ENCODE results near the gene ANKRD6.

ANKRD6 gene

DNA sequence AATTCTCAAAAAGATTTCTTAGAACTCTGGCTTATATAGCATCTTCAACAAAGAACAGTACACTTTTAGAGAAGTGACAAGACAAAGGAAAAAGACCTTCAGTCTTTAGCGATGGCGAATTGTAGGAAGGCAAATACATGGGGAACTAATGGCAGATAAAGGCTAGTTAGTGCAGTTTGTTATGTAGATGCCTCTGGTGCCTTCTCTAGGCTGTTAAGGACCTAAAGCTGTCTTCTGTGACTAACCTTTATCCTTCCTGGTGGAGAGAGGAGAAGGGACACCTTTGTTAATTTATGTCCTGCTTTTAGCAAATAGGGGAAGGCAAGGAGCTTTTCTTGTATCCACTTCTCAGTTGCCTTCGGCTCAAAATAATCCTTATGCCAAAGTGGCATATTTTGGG, 7.2 kb downstream of the ANKRD6 start:
- no peak overlapping the region for H3K4me3 ChIP-seq (ENCODE audit: control insufficient read depth, low read depth, low read length)
- TF ChIP-seq, protein P1, sequence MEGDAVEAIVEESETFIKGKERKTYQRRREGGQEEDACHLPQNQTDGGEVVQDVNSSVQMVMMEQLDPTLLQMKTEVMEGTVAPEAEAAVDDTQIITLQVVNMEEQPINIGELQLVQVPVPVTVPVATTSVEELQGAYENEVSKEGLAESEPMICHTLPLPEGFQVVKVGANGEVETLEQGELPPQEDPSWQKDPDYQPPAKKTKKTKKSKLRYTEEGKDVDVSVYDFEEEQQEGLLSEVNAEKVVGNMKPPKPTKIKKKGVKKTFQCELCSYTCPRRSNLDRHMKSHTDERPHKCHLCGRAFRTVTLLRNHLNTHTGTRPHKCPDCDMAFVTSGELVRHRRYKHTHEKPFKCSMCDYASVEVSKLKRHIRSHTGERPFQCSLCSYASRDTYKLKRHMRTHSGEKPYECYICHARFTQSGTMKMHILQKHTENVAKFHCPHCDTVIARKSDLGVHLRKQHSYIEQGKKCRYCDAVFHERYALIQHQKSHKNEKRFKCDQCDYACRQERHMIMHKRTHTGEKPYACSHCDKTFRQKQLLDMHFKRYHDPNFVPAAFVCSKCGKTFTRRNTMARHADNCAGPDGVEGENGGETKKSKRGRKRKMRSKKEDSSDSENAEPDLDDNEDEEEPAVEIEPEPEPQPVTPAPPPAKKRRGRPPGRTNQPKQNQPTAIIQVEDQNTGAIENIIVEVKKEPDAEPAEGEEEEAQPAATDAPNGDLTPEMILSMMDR (IDR thresholded peaks at IDR 0.05; ENCODE audit: control insufficient read depth, insufficient read depth, low read depth, low read length, missing control alignments) = no peak
- no peak for DNase-seq (ENCODE audit: low read depth)

DNA sequence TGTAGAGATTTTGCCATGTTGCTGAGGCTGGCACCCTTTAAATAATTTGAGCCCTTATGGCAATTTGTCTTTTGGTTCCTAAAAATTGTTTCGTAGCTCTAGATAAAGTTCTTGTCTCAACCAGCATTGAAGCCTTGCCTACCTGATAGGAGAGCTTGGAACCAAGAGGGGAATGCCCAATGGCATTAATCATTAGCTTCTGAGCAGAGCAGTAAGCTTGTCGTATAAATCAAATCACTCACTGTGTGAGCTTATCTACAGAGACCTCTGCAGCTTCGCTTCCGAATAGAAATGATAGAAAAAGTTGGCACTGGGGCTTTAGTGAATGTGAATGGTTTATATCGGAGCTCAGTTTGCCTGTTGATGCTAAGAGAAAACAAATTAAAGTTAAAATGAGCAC, 10.7 kb downstream of the ANKRD6 start:
- TF ChIP-seq, protein P1 (IDR thresholded peaks at IDR 0.05; ENCODE audit: control insufficient read depth, insufficient read depth, low read depth, low read length, missing control alignments) = no peak
- no peak for DNase-seq (ENCODE audit: low read depth)
- H3K4me3 ChIP-seq (ENCODE audit: control insufficient read depth, low read depth, low read length) = no peak overlapping the region

DNA sequence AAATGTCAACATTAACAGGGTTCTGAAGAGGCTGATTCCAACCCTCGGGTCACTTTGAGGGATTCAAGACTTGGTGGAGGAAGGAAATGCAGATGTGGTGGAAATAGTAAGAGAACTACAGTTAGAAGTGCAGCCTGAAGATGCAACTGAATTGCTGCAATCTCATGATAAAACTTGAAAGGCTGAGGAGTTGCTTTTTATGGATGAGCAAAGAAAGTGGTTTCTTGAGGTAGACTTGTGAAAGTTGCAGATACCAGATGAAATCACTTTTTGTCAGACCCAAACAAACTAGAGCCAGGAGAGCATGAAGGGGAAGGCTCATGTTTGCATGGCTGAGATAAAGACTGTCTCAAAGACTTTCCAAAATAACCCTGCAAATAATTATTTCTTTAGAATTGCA, 16.2 kb downstream of the ANKRD6 start:
- no peak for DNase-seq (ENCODE audit: low read depth)
- TF ChIP-seq, protein P1 (IDR thresholded peaks at IDR 0.05; ENCODE audit: control insufficient read depth, insufficient read depth, low read depth, low read length, missing control alignments) = no peak
- H3K4me3 ChIP-seq (ENCODE audit: control insufficient read depth, low read depth, low read length) = no peak overlapping the region

DNA sequence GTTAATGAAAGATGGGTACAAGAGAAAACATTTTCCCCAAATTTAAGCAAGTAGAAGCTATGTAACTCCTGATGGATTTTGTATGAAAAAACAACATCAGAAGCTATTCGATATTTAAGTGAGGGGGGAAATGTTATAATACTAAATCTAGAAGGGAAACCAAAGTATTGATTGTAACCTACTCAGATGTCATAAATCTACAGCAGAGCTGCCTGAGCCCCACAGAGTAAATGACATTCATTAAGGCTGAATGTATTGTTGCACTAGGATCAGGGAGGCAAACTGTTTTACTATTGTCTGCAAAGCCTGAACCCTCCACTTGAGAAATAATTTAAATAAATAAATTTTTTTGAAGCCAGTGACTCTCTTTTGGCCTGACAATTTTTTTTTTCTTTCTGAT, 19.3 kb downstream of the ANKRD6 start:
- TF ChIP-seq, protein P1 (IDR thresholded peaks at IDR 0.05; ENCODE audit: control insufficient read depth, insufficient read depth, low read depth, low read length, missing control alignments) = no peak
- no peak for DNase-seq (ENCODE audit: low read depth)
- H3K4me3 ChIP-seq (ENCODE audit: control insufficient read depth, low read depth, low read length) = no peak overlapping the region

DNA sequence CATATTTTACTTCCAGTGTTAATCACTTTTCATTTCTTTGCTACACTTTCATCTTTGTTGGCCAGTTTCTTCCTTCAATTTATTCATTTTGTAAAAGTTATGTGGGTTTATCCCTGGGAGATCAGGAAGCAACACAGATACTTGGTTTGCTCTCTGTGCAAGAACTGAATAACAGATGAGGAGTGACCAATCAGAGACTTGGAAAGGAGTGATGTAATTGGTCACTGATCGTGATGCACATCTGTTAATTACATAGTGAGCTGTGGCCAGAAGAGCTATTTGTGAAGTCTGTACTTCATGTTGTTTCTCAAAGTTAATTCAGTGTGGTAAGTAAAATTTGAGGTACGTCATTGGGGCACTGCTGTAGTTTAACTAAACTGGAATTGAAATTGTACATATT, 21.3 kb downstream of the ANKRD6 start:
- no peak overlapping the region for H3K4me3 ChIP-seq (ENCODE audit: control insufficient read depth, low read depth, low read length)
- DNase-seq (ENCODE audit: low read depth) = no peak
- TF ChIP-seq, protein P1 (IDR thresholded peaks at IDR 0.05; ENCODE audit: control insufficient read depth, insufficient read depth, low read depth, low read length, missing control alignments) = no peak

DNA sequence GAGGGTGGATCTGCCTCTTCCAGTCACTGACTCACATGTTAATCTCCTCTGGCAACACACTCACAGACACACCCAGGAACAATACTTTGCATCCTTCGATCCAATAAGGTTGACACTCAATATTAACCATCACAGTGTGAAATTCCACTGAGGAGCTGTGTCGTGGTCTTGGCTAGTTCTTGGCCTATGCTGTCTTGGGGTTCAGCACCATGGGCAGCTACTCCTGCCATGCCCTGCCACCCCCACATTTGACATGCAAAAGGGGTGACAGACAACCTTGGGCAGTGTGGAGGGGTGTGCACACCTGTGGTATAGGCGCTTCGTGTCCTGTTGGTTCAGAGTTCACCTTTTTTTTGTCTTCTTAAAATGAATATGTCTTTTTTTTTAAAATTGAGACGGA, 25.8 kb downstream of the ANKRD6 start:
- TF ChIP-seq, protein P1 (IDR thresholded peaks at IDR 0.05; ENCODE audit: control insufficient read depth, insufficient read depth, low read depth, low read length, missing control alignments) = no peak
- H3K4me3 ChIP-seq (ENCODE audit: control insufficient read depth, low read depth, low read length) = no peak overlapping the region
- no peak for DNase-seq (ENCODE audit: low read depth)

DNA sequence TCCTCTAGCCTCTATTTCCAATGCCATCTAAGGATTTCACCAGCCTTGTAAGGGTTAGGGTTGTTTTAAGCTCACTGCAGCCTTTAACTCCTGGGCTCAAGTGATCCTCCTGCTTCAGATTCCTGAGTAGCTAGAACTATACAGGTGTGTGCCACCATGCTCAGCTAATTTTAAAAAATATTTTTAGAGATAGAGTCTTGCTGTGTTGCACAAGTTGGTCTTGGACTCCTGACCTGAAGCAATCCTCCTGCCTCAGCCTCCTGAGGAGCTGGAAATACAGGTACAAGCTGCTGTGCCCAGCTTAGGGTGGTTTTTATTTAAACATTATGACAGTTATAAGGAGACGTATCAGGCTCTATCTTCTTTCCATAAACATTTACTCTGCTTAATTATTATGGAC, 26.5 kb downstream of the ANKRD6 start:
- no peak for DNase-seq (ENCODE audit: low read depth)
- TF ChIP-seq, protein P1 (IDR thresholded peaks at IDR 0.05; ENCODE audit: control insufficient read depth, insufficient read depth, low read depth, low read length, missing control alignments) = no peak

More for the DNA sequence above, 26.5 kb downstream of the ANKRD6 start:
- H3K4me3 ChIP-seq (ENCODE audit: control insufficient read depth, low read depth, low read length) = no peak overlapping the region

Data from AG09309 (cell line).